HS-27A (cell line): ENCODE data around the gene RHOBTB1.
"Not testable (repeated sequence)": the region's sequence is repeated elsewhere in the genome, so short reads cannot be mapped to it uniquely, and the experiment has no call there.

ENCODE experiments used
- DNase-seq: peaks from one replicate; pipeline ENCODE4 v3.0.0-alpha.2; 2012; ENCODE audit warnings: low read depth, missing footprints

Gene RHOBTB1

DNA sequence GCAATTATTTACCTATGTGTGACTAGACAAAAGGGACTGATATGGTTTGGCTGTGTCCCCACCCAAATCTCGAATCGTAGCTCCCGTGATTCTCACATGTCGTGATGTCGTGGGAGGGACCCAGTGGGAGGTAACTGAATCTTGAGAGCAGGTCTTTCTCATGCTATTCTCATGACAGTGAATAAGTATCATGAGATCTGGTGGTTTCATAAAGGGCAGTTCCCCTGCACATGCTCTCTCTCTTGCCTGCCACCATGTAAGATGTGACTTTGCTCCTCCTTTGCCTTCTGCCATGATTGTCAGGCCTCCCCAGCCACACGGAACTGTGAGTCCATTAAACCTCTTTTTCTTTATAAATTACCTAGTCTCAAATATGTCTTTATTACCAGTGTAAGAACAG lies 37.2 kb downstream of the RHOBTB1 start:
- not testable (repeated sequence) for DNase-seq

DNA sequence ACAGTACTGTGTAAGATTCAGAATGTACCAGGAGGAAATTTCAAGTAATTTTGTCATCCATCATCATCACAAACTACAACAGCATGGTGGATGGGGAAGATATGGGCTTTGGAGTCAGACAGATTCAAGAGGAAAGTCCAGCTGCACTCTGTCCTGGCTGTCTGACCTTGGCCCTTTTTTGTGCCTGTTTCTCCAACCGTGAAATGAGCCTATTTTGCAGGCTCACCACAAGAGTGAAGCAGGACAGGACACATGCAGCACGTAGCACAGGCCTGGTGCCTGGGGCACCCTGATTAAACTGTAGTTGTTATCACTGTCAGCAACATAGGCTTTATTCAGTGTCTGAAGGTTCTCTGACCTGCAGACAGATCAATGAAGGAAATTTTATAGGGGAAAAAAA lies 37.6 kb downstream of the RHOBTB1 start:
- no peak for DNase-seq

DNA sequence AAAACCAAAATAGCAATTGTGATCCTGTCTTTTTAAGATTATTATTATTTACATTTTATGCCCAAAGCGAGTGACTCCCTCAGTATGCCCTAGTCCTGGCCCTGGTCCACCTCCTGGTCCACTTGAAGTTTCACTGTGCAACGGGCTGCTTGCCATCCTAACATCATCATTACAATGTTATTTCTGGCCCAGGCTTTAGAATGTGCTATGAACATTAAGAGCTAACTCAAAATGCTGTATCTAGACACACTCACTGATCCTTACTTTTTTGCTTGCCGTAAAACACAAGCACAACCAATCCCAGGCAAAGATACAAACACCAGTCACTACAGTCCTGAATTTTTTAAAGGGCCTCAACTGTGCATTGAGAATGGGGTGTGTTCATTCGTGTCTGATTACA lies 38.4 kb downstream of the RHOBTB1 start:
- no peak for DNase-seq

DNA sequence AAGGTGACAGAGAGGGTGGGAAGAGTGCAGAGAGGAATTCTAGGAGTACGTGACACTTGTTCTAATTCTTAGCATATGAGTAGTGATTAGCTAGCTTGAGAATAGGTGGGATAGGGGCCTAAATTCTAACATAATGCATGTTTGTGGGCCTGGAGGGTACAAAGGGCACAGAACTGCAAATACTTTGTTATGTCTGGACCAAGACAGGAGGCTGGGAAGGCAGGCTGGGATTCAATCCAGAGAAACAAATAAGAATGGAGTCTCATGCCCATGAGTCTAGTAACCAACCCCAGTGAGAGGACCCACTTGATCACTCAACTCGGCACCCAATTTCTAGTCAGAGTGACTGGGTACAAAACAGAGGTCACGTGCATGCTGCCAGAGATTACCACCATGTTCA lies 40.9 kb downstream of the RHOBTB1 start:
- DNase-seq = no peak

DNA sequence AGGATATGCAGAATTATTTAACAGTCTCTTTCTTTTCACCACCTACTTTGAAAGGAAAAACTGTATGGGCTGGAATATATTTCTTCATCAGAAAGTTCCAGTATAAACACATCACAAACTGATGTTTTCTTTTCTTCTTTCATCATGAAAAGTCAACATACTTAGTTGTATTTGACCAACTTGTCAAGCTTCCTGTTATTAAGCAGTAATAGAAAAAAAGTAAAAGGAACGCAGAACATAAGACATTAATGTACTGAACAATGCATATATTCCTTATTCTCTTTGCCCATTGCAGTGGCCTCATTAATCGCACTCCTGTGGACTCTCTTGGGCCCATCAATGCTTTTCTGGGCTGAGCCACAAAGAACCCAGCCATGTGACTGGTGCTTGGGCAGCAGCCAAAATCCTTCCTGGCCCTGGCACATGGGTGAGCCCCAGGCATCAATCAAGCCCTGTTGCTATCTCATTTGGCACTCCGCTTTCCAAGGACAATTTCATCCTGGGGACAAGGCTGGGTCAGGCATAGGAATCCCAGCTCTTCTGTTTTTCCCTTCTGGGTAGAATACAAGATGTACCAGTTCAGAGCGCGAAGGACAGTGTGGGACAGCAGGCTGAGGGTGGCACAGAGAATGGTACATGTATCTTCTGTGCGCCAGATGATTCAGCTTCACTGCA lies 42.3 kb downstream of the RHOBTB1 start:
- DNase-seq = no peak

DNA sequence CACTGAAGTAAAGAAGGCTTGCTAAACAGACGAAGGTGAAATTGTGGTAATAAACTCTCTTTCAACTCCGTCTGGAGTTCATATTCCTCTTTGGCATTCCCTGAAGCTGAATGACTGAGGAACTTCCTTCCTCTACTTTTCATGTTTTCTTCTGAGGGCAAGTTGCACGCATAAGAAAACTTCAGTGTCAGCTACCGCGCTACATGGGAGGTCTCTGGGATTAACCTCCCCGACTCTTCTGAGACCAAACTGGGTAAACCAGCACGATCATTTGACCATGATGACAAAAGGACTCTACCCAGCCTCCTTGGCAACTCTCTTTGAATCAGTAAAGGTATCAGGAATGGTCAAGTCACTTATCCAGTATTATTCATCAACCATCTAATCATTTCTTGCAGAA lies 44.7 kb downstream of the RHOBTB1 start:
- DNase-seq = no peak

DNA sequence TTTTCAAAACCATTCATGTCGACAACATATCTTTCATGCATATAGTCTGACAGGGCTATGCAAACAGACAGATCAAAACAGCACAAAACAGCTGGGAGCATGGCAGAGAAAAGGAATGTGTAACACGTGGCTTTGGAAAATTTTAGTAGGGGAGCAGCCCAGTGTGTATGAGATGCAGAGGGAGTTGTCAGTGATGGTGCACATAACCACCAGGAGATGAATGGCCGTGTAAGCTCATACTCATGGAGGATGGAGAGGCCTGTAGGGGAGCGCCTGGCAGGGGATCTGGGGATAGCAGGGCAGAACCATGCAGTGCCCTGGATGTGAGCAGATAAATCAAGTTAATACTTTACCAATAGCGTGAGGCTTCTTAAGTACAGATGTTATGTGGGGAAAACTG lies 45.7 kb downstream of the RHOBTB1 start:
- DNase-seq = no peak

DNA sequence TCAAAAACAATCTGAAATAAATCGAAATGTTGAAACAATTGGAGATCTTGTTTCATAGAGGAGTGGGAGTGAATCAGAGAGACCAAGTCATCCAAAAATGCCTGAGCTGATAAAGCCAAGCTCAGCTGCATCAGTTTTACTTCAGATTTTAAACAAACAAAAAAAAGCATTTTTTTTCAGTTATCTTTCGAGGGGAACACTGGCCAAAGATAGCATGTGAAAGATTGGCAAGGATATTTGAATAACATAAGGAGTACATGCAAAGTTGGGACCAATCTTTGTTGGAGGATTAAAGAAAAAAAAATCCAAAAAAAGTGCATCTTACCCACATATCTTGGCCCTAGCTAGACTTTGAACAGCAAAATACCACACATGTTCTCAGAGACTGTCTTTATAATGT lies 47.2 kb downstream of the RHOBTB1 start:
- no peak for DNase-seq

DNA sequence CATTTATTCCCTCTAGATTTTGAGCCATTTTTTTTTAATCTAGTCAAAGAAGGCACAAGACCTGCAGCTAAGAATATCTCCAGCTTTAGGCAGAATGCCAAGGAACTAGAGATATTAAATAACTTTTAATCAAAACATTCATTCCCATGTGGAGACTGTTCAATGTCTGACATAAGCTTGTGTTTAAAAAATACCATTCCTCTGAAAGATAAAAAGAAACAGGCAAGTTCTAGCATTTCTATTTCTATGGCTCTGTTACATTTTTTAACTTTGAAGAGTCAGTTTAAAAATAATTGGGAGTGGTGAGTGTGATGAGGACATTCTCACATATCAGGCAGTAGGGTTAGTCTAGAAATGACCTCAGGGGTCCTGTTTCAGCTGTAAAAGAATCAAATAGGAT lies 48.0 kb downstream of the RHOBTB1 start:
- DNase-seq = no peak

DNA sequence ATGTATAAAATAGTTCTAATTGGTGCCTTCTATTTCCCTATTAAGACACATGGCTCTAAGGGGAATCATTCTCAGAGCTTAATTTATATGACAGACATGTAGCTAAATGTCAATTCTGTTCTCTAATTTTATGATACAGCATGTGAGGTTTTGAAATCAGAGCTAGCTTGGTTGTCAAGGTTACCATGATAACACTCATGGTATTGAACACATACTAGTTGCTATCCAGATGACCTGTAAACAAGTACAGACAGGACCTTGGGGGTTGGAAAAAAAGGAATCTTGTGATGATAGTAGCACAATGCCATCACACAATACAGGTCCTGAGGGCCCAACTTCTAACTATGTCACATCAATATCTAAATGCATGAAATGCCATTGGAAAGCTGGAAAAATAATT lies 49.2 kb downstream of the RHOBTB1 start:
- DNase-seq = no peak

DNA sequence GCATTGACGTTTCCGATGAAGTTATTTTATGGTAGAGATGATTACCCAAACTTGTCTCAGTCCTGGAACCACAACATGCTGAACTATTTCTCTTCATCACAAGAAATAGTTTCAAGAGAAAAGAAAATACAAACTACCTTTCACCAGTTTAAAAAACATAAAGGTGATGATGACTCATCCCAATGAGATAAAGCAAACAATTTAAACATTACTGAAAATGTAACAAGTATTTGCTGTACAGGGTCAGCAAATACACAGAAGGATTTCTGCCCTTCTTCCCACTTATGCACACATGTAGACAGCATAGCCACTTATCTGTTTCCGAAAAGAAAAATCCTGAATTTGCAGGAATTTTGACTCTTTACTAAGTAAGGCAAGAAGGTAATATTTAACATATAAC lies 50.8 kb downstream of the RHOBTB1 start:
- DNase-seq = no peak

DNA sequence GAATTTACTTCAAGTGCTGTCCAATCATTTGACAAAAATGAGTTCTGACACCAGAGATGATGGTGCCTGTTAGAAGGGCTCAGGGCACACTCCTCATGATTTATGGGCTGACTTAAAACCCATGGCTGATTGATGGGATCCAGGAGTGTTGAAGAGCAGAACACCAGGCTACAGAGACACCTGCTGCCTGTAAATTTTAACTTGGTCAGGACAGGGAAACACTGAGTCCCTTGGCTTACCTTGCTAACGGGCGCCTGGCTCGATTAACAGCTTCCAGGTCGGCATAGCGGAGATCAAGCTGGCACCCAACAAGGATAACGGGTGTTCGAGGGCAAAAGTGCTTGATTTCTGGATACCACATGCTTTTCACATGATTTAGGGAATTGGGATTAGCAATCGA lies 51.4 kb downstream of the RHOBTB1 start:
- DNase-seq = no peak

DNA sequence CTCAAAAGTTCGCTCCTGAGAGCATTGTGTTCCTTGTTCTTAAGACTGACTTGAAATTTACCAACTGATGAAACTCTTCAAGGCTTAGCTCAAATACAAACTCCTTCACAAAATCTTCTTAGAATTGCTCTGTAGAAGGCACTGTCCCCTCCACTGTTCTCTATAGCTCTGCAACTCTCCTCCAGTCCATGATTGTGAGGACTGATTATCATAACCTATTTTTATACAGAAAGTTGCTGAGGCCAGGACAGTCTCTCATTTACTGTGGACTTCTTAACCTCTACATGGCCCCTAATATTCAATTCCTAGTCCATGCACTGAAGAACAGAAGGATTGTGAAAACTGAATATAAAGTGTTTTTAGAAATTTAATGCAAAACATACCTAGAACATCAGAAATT lies 53.2 kb downstream of the RHOBTB1 start:
- no peak for DNase-seq

DNA sequence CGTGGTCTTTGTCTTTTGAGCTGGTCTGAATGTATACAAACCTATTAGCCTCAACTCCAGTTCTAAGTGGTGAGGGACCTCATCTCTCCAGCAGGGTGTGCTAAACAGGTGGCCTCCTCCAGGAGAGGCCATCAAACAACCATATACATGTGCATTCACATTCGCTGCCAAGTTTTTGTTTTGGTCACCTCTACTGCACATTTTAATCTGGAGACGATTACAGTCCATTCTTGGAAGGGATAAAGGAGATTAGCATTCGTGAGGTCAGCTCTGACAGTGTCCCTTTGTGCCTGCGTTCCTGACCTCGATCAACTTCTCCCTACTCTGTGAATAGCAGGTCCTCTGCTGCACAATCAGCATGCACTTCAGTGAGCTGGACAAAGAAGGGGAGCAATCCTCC lies 60.8 kb downstream of the RHOBTB1 start:
- no peak for DNase-seq

DNA sequence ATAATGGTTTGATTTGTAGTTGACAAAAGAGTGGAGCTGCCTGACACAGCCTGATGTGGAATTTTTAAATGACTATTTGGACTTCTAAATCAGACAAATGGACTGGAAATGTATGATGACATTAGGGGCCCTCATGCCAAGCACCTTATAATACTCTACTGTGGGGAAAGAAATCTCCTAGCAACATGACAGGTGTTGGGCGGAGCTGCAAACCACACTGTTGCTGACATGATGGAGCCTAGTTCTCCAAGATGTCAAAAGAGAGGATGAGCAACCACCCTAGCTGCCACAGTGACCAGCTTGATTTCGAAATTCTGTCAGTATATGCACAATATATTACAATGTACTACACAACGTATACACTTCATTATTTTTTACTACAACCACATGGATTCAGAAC lies 65.8 kb downstream of the RHOBTB1 start:
- no peak for DNase-seq

DNA sequence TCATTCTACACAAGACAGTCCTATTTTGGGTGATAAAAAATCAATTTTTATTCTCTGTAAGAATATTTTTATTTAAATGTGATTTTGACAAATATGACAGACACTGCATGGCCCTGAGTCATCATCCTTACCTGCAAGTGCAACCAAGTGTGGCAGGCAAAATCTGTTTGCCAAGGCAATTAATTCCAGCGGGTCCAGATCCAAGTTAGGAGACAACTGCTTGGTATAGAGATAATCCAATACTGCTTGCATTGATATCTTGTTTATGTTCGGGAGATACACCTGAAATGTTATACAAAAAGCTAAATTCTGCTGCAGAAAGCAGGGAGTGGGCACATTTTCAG lies 66.2 kb downstream of the RHOBTB1 start:
- no peak for DNase-seq

DNA sequence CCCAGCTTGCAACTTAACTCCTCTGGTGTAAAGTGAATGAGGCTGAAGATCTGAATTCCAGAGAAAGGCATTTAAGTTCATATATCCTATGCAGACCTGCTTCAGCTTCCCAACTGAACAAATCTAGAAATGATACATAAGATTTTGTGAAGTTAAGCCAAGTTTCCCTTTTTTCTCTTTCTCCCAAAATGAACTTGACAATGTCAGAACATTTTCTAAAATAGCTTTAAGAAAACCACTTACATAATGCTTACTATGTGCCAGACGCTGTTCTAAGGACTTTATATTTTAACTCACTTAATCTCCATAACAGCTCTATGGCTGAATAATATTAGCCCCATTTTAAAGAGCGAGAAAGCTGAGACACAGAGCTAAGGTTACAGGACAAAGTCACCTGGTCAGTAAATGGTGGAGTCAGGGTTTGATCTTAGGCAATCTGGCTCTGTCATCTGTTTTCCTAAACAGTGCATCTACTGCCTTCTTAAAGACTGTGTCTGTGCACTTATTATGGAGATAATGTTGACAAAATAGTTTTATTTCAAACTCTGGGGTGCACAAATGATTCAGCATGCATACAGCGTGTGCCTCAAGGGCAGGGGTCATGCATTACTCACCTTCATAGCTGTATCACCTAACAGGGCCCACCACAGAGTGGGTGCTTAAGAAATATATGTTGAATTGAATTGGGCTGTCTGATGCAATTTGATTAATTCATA lies 66.8 kb downstream of the RHOBTB1 start:
- DNase-seq = no peak

DNA sequence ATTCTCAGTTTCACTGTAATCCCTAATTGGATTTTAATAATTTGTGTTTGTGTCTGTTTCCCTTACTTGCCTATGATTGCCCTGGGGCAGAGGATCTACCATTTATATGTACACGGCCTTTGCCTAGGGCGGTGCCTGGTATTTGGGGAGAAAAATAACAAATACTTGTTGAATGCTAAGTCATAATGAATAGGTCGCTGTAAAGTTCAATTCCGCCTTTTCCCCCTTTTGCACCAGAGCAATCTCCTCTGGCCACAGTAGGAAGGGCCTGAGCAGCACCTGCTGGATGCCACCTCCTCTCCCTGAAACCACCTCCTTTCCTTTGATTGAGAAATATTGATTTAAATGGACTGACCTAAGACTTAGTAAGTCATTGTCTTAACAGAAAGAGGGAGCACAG lies 70.2 kb downstream of the RHOBTB1 start:
- DNase-seq = no peak

DNA sequence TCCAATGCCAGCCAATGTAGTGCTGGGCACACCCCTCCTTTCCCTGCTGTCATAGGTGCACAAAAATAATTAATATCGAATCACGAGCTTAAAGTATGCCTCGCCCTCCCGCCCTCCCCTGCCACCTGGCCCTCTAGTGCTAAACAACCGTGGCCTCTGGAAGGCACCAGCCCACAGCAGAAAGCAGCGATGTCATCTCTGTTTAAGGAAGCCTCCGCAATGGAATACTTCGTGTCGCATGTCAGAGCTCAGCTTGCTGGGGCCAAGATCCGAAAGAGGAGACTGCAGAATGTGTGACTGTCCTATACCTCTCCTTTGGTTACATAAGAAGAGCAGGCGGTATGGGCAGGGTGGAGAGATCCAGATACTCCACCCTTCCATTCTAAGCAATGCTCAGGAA lies 71.5 kb downstream of the RHOBTB1 start:
- no peak for DNase-seq

DNA sequence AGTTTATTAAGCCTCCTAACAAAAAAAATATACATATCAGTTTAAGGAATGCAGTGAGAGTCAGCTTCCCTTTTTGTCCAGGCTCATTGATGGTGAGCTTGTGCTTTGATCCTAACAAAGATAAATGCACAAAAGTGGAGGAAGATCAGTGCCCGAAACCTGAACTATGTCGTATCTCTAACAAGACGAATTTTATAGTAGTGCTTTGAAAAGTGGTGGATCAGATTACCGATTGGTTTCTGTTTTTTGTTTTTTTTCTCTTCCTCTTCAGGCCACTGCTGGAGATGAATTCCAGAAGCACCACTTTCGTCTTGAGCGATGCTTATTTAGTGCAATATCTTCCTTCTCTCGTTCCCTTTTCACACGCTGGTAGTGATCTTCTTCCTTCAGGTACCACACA lies 72.8 kb downstream of the RHOBTB1 start:
- no peak for DNase-seq

DNA sequence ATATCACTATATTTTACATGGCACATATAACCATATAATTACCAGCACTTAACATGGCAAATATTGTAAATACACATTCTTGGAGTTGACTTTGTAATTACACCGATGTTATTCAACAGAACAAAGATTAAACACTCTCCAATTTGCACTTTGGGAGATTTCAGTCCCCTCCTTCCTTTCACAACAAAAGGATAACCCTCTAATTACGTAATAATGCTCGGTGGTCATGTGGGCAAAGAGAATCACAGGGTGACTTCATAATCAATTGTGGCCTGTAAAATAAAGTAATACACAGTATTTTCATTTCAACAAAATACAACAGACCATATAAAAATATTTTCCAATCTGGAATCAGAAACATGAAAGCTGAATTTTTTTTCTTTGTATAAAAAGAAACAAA lies 73.2 kb downstream of the RHOBTB1 start:
- DNase-seq = no peak

DNA sequence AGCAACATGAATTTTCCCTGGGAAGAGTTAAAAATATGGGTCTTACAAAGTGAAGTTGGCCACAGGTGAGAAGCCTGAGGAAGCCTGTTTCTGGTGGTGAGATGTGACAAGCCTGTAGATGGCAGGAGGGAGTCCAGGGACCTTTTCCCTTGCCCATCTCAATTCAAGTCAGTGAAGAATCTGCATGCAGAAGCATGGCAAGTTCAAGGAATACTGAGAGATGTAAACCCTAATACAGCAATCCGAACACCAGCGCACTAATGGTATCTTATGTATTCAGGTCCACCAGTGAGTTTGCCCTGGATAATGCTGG lies 73.6 kb downstream of the RHOBTB1 start:
- DNase-seq = no peak

DNA sequence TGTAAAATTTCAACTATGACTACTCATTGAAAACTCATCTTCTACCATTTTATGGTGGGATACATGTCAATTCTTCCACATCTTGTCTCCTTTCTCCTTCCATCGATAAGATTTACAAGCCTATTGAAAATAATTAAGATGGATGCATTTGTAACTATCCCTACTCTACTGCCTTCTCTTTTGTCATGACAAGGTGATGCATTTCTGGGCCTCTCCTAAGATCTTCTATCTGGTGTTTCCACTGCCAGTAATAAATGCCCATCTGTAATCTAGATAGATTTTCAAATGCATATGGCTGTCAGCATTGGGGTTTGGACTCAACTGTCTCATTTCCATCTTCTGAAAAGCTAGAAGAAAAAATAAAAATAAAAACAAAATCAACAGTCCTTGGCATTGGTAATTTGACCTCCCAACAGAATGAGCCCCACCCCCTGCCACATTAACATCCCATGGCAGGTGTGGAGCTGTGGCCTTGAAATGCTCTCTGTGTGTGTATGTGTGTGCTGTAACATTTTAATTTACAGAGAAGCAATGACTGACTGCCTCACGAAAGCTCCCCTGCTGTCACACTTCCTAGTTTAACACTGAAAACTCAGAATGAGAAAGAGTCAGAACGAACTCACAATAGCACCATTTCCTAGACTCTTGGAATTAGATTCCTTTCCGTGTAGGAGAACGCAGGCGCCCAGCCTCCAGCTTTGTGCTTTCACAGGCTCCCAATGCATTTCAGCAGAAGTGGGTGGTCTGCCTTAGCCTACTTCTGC lies 74.2 kb downstream of the RHOBTB1 start:
- DNase-seq = no peak

DNA sequence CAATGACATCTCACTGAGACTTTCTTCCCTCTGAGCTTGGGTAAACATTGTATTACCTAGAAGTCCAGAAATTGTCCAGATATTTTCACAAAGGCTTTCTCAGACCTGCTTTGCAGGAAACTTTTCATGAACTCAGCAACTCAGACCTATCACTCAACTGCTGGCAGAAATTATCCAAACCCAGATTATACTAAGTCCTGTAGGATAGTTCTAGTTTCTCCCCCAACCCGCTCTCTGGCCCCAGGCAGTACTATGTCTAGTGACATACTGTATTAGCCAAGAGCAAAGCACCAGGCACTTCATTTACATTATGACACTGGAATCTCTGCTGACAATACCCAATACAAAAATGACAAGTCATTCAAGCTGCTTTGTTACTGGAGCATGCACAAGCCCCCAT lies 75.0 kb downstream of the RHOBTB1 start:
- no peak for DNase-seq
